GM18520 (cell line): ENCODE data around the gene FKBP7.
"Not testable (repeated sequence)": the region's sequence is repeated elsewhere in the genome, so short reads cannot be mapped to it uniquely, and the experiment has no call there.

Experiments used
- ATAC-seq: cut with Tn5 transposase; IDR thresholded peaks from one replicate; pipeline ENCODE4 v1.9.1; 2021; ENCODE audit not compliant: unreplicated experiment

FKBP7 gene

GRCh38 chr2:178450524-178450773 is 28.0 kb downstream of the FKBP7 start:
- no peak for ATAC-seq

- peak; percentile 33 for ATAC-seq
Observed at GRCh38 chr2:178449700-178450523, 28.5 kb downstream of the FKBP7 start.

- ATAC-seq = no peak
Observed at GRCh38 chr2:178448968-178449661, 29.3 kb downstream of the FKBP7 start.

- no peak for ATAC-seq
Observed at GRCh38 chr2:178441426-178441825, 37.0 kb downstream of the FKBP7 start.

- ATAC-seq = no peak
Observed at GRCh38 chr2:178436662-178437061, 41.7 kb downstream of the FKBP7 start.

- no peak for ATAC-seq
Observed at GRCh38 chr2:178429336-178429735, 49.1 kb downstream of the FKBP7 start.

- no peak for ATAC-seq
Observed at GRCh38 chr2:178428396-178428806, 50.0 kb downstream of the FKBP7 start.

- ATAC-seq = no peak
Observed at GRCh38 chr2:178427458-178427857, 50.9 kb downstream of the FKBP7 start.

- ATAC-seq = no peak
Observed at GRCh38 chr2:178426388-178426787, 52.0 kb downstream of the FKBP7 start.

GRCh38 chr2:178425255-178425827 is 53.1 kb downstream of the FKBP7 start:
- no peak for ATAC-seq

GRCh38 chr2:178423746-178424145 is 54.7 kb downstream of the FKBP7 start:
- ATAC-seq = not testable (repeated sequence)

- no peak for ATAC-seq
Observed at GRCh38 chr2:178422097-178422496, 56.3 kb downstream of the FKBP7 start.

- ATAC-seq = no peak
Observed at GRCh38 chr2:178420463-178420999, 57.9 kb downstream of the FKBP7 start.

GRCh38 chr2:178419123-178419522 is 59.3 kb downstream of the FKBP7 start:
- ATAC-seq = no peak

GRCh38 chr2:178418426-178418825 is 60.0 kb downstream of the FKBP7 start:
- ATAC-seq = no peak

- no peak for ATAC-seq
Observed at GRCh38 chr2:178417916-178418315, 60.5 kb downstream of the FKBP7 start.

GRCh38 chr2:178415979-178416378 is 62.4 kb downstream of the FKBP7 start:
- no peak for ATAC-seq

GRCh38 chr2:178414266-178415247 is 63.8 kb downstream of the FKBP7 start:
- peak; percentile 85 for ATAC-seq
